B cell (primary cell): Measurements from ENCODE around the gene SSPN. TPM values are rescaled to one million over a fixed set of nuclear protein-coding genes. Genes with fewer than 3 reads are reported as not detected.

Experiments used
- ATAC-seq: fragments of 200-7000 bp; cut with Tn5 transposase; one replicate; pipeline ENCODE4 v1.10.0; 2021; ENCODE audit warnings: low read depth, mild to moderate bottlenecking, moderate number of reproducible peaks, moderate library complexity
- CTCF ChIA-PET: fragments of 350-600 bp; sonication (Branson Sonifier 250); formaldehyde crosslinking; loops from one replicate; lab custom pipeline; 2021; ENCODE audit warnings: antibody characterized with exemption, inconsistent platforms; lab: Charles Lee
- POLR2A ChIA-PET: fragments of 350-600 bp; sonication (Branson Sonifier 250); formaldehyde crosslinking; loops from one replicate; lab custom pipeline; 2021; ENCODE audit warnings: antibody characterized with exemption; lab: Charles Lee
- DNase-seq: peaks from one replicate; pipeline ENCODE4 v3.0.0; 2013
- H2AFZ ChIP-seq: 2 replicates; pipeline ENCODE4 v1.6.1; 2012; ENCODE audit warnings: mild to moderate bottlenecking, low read depth, low read length; ENCODE audit not compliant: insufficient read depth, poor library complexity, severe bottlenecking
- H3K27ac ChIP-seq, 2 donors: 1 replicate in 1 of 2; 2 replicates in 1 of 2; pipeline ENCODE4 v1.5.1; 2012 to 2013; ENCODE audit warnings: low read length in 2 of 2, mild to moderate bottlenecking in 2 of 2, moderate library complexity in 1 of 2
- H3K27me3 ChIP-seq, 4 experiments: fragments of 200-600 bp in 1 of 4; sonication (generic) in 1 of 4; replicated peaks in 1 of 4; 1 replicate in 2 of 4; 2 replicates in 2 of 4; pipeline versions ENCODE4 v1.6.1 to v1.7.0; 2013 to 2016; ENCODE audit warnings: low read length in 3 of 4, mild to moderate bottlenecking in 2 of 4, mixed read lengths in 1 of 4, moderate library complexity in 1 of 4; ENCODE audit not compliant: insufficient read depth in 4 of 4, control insufficient read depth in 3 of 4; ENCODE audit errors: control extremely low read depth in 1 of 4
- H3K36me3 ChIP-seq, 2 experiments: replicated peaks in 1 of 2; 1 replicate in 1 of 2; 2 replicates in 1 of 2; pipeline versions ENCODE4 v1.6.1 to v1.7.1; 2013; ENCODE audit warnings: low read length in 1 of 2; ENCODE audit not compliant: insufficient read depth in 2 of 2, control insufficient read depth in 1 of 2; ENCODE audit errors: control extremely low read depth in 1 of 2, extremely low read depth in 1 of 2
- H3K4me1 ChIP-seq, 2 donors: fragments of 200-600 bp in 1 of 2; sonication (generic) in 1 of 2; 1 replicate in 1 of 2; 2 replicates in 1 of 2; pipeline versions ENCODE4 v1.5.1 to v1.6.1; 2013 to 2017; ENCODE audit warnings: low read length in 2 of 2; ENCODE audit not compliant: control insufficient read depth in 2 of 2, insufficient read depth in 2 of 2
- H3K4me2 ChIP-seq: replicated peaks from 2 replicates; pipeline ENCODE3; 2012; ENCODE audit warnings: mild to moderate bottlenecking, low read depth, low read length; ENCODE audit not compliant: poor library complexity, severe bottlenecking
- H3K4me3 ChIP-seq, 5 experiments: fragments of 200-600 bp in 1 of 5; sonication (generic) in 1 of 5; 1 replicate in 3 of 5; 2 replicates in 2 of 5; pipeline versions ENCODE4 v1.5.1 to v1.7.0; 2011 to 2016; ENCODE audit warnings: low read length in 4 of 5, mild to moderate bottlenecking in 4 of 5, low read depth in 2 of 5, control low read depth in 1 of 5, moderate library complexity in 1 of 5; ENCODE audit not compliant: insufficient read depth in 1 of 5; ENCODE audit errors: control extremely low read depth in 1 of 5, extremely low read depth in 1 of 5
- H3K79me2 ChIP-seq: fragments of 200-600 bp; sonication (generic); one replicate; pipeline ENCODE4 v1.6.0; 2016; ENCODE audit warnings: low read length; ENCODE audit not compliant: control insufficient read depth, insufficient read depth
- H3K9ac ChIP-seq: fragments of 200-600 bp; sonication (generic); 2 replicates; pipeline ENCODE4 v1.6.1; 2017; ENCODE audit warnings: mild to moderate bottlenecking, low read length, moderate library complexity
- H3K9me3 ChIP-seq, 3 donors: one replicate each; pipeline versions ENCODE4 v1.6.1 to v1.7.1; 2013; ENCODE audit warnings: low read length in 2 of 3; ENCODE audit not compliant: control insufficient read depth in 2 of 3, insufficient read depth in 1 of 3; ENCODE audit errors: control extremely low read depth in 1 of 3
- H4K20me1 ChIP-seq: 2 replicates; pipeline ENCODE4 v1.6.0; 2012; ENCODE audit warnings: mild to moderate bottlenecking, low read length; ENCODE audit not compliant: insufficient read depth, control insufficient read depth, poor library complexity, severe bottlenecking
- H3K27ac Mint-ChIP-seq: one replicate; pipeline ENCODE4 v1.8.0; 2021; ENCODE audit warnings: mixed read lengths
- H3K27me3 Mint-ChIP-seq: one replicate; pipeline ENCODE4 v1.8.0; 2021; ENCODE audit warnings: mixed read lengths
- H3K4me1 Mint-ChIP-seq: one replicate; pipeline ENCODE4 v1.8.0; 2021; ENCODE audit warnings: mixed read lengths
- H3K4me3 Mint-ChIP-seq: one replicate; pipeline ENCODE4 v1.8.0; 2021; ENCODE audit warnings: mixed read lengths
- H3K9me3 Mint-ChIP-seq: one replicate; pipeline ENCODE4 v1.8.0; 2022; ENCODE audit warnings: mixed read lengths; ENCODE audit not compliant: insufficient read depth
- EZH2 ChIP-seq: IDR thresholded peaks from 2 replicates; pipeline ENCODE4 v1.6.1; 2012; ENCODE audit warnings: borderline replicate concordance, low read depth, mild to moderate bottlenecking, moderate library complexity, low read length; ENCODE audit not compliant: insufficient read depth, poor library complexity, severe bottlenecking
- WGBS: methylation state at CpG from one replicate; pipeline ENCODE4 v1.1.5; 2013; ENCODE audit warnings: missing lambda C conversion rate; ENCODE audit not compliant: insufficient coverage; 5-methylcytosine and 5-hydroxymethylcytosine counted together
- intact Hi-C: fragments of 100-400 bp; cut with micrococcal nuclease; formaldehyde crosslinking; loops from one replicate; pipeline ENCODE4 v1.10.0; 2022
- polyA plus RNA-seq: library from polyadenylated mRNA; depleted of rRNA; stranded (reverse); fragments of >200 nt; gene quantifications from 2 replicates; pipeline ENCODE4 v1.2.3, GENCODE V29; 2012
- total RNA-seq, 2 donors: library from RNA; stranded (reverse); fragments of 120-200 nt in 1 of 2; gene quantifications; 1 replicate in 1 of 2; 2 replicates in 1 of 2; pipeline versions ENCODE4 v1.2.3 to v1.2.4, GENCODE V29; 2013 to 2022
- TF ChIP-seq, protein P1 (sequence below): fragments of 200-600 bp; IDR thresholded peaks from one replicate; pipeline ENCODE4 v1.8.0; 2022; ENCODE audit warnings: antibody characterized with exemption, mild to moderate bottlenecking

SSPN gene
- total and polyA plus RNA-seq, 2 donors (not counting 1 experiment from before 2014, with no cell fraction given) = 18.3 to 19.6 TPM

DNA sequence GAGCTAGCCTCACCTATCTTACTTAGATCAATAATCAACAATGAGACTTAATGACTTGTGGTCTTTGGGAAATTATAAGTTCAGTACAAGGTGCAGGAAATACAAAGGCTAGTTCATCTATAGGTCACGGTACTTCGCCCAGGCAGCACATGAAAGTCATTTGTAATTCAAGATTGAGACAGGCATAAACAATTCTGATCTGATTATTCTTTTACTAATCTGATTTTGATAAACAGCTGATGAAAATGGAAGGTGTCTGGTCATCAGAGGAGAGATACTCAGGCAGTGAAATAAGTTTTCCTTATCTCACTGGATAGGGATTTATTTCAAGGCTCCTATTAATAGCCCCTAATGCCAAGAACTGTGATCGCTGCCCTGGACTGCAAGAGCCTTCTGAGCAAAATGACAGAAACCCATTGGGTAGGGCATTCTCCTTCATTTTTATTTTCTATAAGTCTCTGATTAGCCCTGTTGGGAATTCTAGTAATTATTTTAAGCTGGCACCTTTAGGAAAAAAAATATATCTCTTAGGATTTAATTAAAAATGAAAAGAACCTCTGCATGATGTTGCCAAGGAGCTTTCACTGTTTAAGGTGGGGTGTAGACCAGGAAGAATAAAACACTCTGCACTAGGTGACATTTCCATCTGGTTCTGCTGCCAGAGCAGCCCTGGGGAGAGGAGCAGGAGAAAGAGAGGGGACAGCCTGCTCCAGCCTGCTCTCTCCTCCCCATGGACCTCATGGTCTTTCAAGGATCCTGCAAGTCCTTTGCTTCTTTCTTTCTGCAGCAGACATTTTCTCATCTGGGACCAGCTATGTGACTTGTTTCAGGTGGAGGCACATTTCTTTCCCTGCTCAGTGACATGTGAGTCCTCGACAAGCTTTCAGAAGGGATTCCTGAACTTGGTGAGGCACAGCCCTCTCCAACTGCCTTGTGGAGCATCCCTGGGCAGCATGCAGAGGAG lies 44.8 kb downstream of the SSPN start:
- no peaks in the 10 kb centered on the region for H3K4me1 Mint-ChIP-seq
- DNase-seq = no peak
- H3K27ac Mint-ChIP-seq = no peak overlapping the region
- Histone ChIP-seq H3K4me2 (no peak overlapping the region), H3K79me2 (no peaks in the 10 kb centered on the region), H3K4me1 (no peaks in the 10 kb centered on the region), H3K4me3 (no peak overlapping the region), H4K20me1 (no peaks in the 10 kb centered on the region), H3K36me3 (no peaks in the 10 kb centered on the region), H3K9me3 (no peaks in the 10 kb centered on the region), H3K27ac (no peak overlapping the region), H3K27me3 (no peaks in the 10 kb centered on the region), H3K9ac (no peak overlapping the region), H2AFZ (no peak overlapping the region)
- no peak for TF ChIP-seq EZH2
- TF ChIP-seq, protein P1, sequence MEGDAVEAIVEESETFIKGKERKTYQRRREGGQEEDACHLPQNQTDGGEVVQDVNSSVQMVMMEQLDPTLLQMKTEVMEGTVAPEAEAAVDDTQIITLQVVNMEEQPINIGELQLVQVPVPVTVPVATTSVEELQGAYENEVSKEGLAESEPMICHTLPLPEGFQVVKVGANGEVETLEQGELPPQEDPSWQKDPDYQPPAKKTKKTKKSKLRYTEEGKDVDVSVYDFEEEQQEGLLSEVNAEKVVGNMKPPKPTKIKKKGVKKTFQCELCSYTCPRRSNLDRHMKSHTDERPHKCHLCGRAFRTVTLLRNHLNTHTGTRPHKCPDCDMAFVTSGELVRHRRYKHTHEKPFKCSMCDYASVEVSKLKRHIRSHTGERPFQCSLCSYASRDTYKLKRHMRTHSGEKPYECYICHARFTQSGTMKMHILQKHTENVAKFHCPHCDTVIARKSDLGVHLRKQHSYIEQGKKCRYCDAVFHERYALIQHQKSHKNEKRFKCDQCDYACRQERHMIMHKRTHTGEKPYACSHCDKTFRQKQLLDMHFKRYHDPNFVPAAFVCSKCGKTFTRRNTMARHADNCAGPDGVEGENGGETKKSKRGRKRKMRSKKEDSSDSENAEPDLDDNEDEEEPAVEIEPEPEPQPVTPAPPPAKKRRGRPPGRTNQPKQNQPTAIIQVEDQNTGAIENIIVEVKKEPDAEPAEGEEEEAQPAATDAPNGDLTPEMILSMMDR = no peak
- WGBS = 100% methylated on average over 3 of the region's 4 CpGs
- ChIA-PET POLR2A (no interaction called here), CTCF (no interaction called here)
- ATAC-seq = no peak
- H3K9me3 Mint-ChIP-seq = no peaks in the 10 kb centered on the region
- no peaks in the 10 kb centered on the region for H3K27me3 Mint-ChIP-seq
- intact Hi-C loops = no loop called here
- H3K4me3 Mint-ChIP-seq = no peak overlapping the region

DNA sequence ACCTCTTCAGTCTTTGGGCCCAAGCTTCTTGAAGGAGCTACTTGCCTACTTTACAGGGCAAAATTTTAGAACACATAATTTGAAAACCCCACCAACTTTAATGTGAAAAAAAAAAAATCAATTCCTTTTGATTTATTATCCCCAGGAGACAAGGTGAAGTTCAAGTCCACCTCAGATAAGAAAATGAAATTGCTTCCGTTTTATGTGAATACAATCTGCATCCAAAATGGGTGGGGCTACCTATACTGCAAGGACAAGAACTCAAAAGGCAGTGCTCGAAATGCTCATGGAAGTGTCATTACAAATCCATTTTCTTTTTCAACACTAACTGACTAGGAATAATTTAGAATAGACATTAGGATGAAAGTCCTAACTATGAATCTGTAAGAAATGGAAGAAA lies 45.7 kb downstream of the SSPN start:
- ChIA-PET POLR2A (no interaction called here), CTCF (no interaction called here)
- H3K4me1 Mint-ChIP-seq = no peaks in the 10 kb centered on the region
- TF ChIP-seq, protein P1 = no peak
- TF ChIP-seq EZH2 = no peak
- no peak overlapping the region for H3K27ac ChIP-seq
- intact Hi-C loops = no loop called here
- no peaks in the 10 kb centered on the region for H3K9me3 ChIP-seq
- DNase-seq = no peak
- H3K9me3 Mint-ChIP-seq = no peaks in the 10 kb centered on the region
- H3K4me3 Mint-ChIP-seq = no peak overlapping the region
- H3K79me2 ChIP-seq = no peaks in the 10 kb centered on the region
- no peak overlapping the region for H3K4me3 ChIP-seq
- no peaks in the 10 kb centered on the region for H3K36me3 ChIP-seq
- H3K9ac ChIP-seq = no peak overlapping the region
- ATAC-seq = no peak
- no peaks in the 10 kb centered on the region for H3K4me1 ChIP-seq
- no peak overlapping the region for H3K4me2 ChIP-seq
- no peaks in the 10 kb centered on the region for H3K27me3 Mint-ChIP-seq
- H2AFZ ChIP-seq = no peak overlapping the region
- no peaks in the 10 kb centered on the region for H3K27me3 ChIP-seq
- no peak overlapping the region for H3K27ac Mint-ChIP-seq
- no CpG with 5 or more reads among the region's 2 CpGs for WGBS
- H4K20me1 ChIP-seq = no peaks in the 10 kb centered on the region
